NCI-H187 treated with DMSO at 0.1 percent for 48 hours (cell line): ENCODE results near the gene CD164L2.

Experiments used
- DNase-seq: peaks from one replicate; lab custom pipeline; 2025; lab: John Stamatoyannopoulos, UW

CD164L2 gene

DNA sequence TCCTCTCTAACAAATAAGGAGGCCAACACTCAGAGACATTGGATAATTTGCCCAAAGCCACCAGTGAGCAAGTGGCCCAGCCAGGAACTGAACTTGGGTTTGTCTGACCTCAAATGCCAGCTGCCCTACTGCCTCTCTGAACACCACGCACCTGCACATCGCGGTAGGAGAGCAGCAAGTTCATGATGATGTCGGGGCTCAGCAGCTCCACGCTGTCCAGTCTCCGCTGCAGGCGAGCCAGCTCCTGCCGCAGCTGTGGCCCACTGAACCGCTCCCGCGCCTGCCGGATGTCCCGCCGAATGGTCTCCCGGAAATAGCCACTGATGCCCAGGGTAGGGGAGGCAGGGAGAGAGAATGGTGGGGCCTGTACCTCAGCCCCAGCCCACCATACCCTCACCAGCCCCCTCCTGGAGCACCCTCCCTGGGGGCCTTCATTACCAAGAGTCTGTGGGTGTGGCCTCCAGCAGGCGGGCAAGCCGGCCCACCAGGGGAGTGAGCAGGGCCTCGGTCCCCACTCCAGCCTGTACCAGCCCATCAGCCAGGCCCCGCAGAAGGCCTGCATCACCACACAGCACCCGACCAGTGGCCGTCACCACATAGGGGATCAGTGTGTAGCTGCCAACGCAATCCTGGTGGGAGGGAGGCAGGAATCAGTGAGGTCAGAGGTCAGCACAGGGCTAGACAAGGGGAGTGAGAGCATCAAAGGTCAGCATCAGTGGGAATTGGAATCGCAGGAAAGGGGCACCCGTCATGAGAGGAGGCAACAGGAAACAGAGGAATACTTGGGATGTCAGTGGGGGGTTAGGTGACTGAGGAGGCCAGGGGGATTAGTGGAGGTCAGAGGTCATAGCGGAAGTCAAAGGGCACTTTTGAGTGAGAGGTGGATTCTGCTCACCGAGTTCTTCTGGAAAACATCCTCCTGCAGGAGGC, 19.1 kb downstream of the CD164L2 start:
- no peak for DNase-seq

GRCh38 chr1:27361553-27361952, 21.6 kb downstream of the CD164L2 start:
- DNase-seq = no peak

DNA sequence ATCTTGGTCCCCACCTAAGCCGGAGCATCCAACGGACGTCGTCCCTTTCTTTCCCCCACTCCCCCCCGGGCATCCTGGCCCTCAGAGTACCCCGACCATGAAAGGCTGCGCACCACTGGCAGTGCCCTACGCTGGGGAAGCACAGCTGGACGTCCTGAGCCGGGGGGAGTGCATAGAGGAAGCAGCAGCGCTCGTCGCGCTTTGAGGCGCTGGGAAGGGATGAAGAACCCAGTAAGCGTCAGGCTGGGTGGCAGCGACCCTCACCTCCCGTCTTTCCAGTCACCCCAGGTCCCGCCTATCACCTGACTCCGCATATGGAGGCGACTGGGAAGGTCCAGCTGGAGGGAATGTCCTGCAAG, 22.1 kb downstream of the CD164L2 start:
- DNase-seq = no peak

DNA sequence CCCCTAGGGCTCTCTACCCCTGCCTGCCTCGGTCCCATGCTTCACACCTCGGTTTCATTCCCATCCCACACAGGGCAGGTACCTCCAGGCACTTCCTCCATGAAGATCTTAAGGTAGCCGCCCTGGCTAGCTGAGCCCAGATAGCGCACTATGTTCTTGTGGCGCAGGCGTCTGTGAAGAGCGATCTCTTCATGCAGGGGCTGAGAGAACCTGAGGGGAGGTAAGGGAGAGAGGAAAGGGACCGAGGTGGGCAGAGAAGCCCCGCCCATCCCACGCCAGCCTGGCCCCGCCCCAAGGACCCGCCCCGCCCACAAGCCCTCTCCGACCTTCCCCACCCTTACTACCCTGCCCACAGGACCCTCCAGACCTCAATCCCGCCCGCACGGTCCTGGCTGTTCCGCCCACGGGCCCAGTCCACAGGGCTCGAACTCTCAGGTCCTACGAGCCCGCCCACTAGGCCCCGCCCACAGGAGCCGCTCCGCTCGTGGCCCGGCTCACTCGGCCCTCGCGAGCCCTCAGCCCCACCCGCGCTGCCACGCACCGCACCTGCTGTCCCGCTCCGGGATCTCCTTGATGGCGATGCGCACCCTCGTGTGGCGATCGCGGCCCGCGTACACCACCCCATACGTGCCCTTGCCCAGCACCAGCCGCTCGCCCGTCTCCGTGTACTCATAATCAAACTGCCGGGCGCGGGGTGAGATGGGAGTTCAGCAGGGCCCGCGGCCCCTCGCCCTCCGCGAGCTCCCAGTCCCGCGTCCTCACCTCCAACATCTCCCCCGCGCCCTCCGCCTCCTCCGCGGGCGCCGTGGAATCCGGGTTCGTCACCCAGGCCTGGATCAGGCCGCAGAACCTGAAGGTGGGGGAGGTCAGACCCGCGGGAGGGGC, 22.7 kb downstream of the CD164L2 start:
- no peak for DNase-seq

DNA sequence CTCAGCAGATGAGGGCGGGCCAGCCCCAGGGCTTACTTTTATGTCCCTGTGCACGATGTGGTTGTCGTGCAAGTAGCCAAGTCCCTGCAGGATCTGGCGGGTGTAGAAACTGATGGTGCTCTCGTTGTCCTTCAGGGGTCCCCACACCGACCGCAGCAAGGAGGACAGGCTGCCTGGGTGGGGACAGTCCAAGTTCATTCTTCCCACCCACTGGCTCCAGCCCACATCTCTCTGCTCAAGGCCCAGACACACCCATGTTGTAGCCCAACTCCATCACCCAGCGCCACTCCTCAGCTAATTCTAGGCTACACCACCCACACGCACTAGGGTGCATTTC, 23.3 kb downstream of the CD164L2 start:
- no peak for DNase-seq

GRCh38 chr1:27358928-27359313, 24.2 kb downstream of the CD164L2 start:
- DNase-seq = no peak

DNA sequence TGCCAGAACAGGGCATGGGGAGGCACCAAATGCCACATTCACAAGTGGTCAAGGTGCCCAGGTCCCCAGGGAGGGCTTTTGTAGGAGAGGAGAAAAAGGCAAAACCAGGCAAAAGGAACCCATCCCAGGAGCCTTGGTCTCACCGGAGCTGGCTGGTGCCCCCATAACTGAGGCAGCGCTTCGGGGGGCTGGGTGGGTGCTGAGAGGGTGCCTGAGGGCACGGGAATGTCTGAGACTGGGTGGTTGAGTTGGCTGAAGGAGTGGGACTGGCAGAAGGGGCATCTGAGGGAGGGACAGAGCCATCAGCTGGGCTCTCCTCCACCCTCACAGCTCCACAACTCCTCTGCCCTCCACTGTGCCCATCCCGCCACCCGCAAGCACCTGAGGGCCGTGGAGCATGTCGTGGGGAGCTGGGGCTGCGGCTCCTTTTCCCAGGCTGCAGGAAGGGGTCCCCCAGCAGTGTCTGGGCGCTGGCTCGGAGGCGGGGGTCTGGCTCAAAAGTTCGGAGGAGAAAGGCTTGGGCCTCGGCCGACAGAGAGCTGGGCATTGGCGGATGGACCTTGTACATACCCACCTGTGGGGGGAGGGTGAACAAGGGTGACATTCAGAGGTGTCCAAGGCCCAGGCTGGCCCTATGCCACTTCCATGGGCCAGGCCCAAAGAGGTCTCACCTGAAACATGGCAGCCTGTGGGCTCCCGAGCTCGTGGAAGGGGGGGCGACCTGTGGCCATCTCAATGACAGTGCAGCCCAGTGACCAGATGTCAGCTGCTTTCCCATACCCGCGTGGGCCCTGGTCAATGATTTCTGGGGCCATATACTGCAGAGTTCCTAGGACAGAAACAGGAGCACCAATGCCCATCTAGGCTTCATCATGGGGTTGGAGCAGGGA, 24.9 kb downstream of the CD164L2 start:
- DNase-seq = no peak

- no peak for DNase-seq
Measured at GRCh38 chr1:27357281-27358037, 25.7 kb downstream of the CD164L2 start.

- no peak for DNase-seq
Measured at GRCh38 chr1:27356619-27357280, 26.4 kb downstream of the CD164L2 start.

DNA sequence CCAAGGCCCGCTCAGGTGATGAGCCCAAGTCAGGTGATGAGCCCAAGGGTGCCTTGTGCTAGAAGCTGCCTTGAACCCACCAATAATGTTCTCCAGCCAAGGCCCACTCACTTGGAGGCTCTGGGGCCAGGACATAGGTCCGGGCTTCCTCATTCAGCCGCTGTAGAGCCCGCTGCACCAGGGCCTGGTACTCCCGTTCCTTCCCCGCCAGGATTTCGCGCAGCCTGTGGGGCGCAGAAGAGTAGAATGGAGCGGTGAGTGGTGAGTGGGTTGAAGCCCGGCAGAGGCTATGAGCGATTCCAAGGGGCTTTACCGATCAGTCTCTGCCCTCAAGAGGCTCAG, 26.9 kb downstream of the CD164L2 start:
- no peak for DNase-seq

- no peak for DNase-seq
Measured at GRCh38 chr1:27355683-27356082, 27.4 kb downstream of the CD164L2 start.

GRCh38 chr1:27353629-27354028, 29.5 kb downstream of the CD164L2 start:
- no peak for DNase-seq

- no peak for DNase-seq
Measured at GRCh38 chr1:27353166-27353565, 30.0 kb downstream of the CD164L2 start.

DNA sequence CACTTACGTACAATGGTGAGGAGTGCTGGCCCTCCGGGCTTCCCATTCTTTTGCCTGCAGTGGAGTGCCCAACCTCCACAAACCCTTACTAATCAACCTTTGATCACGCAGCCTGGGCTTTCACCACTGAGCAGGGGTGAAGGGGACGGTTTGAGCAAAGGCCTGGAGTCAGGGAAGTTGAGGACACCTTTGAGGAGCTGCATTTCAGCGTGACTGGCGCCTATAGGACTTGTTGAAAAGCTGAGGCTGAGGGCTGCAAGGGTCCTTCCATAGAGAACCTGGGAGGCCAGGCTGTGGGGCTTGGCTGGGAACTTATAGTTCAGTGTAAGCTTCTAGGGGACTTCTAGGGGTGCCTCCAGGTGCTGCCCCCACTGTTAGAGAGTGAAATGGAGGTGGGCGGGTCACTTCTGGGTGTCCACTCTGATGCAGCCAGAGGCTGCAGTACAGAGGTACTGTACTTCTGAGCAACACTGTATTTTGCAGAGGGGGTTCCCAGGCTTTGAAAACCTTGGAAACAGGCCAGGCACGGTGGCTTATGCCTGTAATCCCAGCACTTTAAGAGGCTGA, 31.5 kb downstream of the CD164L2 start:
- no peak for DNase-seq

GRCh38 chr1:27350663-27351540, 32.2 kb downstream of the CD164L2 start:
- no peak for DNase-seq

DNA sequence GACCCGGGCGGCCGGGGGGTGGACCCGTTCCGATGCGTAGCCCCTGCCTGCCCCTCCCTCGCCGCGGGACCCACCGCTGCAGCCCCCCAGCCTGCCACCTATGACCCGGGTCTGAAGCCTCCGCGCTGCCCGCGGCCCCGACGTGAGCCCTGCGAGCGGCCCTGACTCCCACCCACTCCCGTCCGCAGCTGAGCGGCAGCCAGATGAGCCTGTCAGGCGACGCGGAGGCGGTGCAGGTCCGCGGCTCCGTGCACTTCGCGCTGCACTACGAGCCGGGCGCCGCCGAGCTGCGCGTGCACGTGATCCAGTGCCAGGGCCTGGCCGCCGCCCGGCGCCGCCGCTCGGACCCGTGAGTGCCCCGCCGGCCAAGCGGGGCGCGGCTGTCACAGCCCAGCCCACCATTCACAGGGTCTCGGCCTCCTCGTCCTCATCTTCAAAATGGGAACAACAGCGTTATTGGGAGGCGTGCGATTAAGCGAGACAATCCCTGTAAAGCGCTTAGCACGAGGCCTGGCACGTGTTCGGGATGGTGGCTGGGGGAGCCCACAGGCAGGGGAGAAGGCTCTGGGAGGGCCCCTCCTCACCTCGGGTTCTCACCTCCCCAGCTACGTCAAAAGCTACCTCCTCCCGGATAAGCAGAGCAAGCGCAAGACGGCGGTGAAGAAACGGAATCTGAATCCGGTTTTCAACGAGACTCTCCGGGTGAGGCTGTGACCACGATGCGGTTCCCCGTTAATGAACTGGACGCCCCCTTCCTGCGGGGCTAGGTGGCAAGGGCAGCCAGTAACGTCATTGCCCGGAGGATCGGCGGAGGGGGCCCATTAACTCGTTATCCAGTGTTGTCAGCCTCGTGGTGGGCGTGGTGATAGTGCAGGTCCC, 33.1 kb downstream of the CD164L2 start:
- DNase-seq = no peak

DNA sequence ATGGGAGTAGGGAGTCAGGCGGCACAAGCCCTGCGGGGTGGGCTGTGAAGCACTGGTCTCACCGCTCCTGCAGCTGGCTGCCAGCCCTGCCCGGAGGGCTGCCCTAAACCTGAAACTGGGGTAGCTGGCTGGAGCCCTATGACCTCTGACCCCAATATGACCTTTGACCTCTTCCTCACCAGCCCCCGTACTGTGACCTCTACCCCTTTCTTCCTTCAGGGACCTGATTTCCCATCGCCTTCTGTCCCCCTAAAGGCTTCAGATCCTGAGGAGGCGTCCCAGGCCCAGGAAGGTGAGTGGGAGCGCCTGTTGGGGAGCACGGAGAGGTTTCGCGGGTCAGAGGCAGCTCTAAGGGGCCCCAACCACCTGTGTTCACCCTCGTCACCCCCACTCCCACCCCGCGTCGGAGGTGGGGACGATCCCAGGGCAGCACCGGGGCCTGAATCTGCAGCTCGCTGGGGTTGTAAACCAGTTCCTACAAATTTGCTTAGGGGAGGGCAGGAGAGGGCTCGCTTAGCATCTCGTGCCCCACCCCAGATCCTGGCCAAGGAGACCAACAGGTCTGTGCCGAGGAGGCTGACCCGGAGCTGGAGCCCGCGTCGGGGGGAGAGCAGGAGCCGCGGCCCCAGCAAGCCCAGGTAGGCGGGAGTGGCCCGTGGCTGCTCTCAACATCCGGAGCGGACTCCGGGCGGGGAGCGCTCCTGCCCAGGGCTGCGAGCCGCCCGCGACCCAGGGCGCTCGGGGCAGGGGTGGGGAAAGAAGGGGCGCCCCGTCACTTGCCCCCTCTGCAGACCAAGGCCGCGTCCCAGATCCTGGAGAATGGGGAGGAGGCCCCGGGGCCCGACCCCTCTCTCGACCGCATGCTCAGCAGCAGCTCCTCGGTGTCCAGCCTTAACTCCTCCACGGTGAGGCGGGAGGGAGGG, 34.0 kb downstream of the CD164L2 start:
- DNase-seq = peak; percentile 14
